ENCODE results near the gene SH3RF1.

SH3RF1 gene

GRCh38 chr4:169127314-169127713 is 143.4 kb downstream of the SH3RF1 start:
- no peak for DNase-seq

- DNase-seq = no peak
Observed at GRCh38 chr4:169124661-169125060, 146.1 kb downstream of the SH3RF1 start.

- DNase-seq = no peak
Observed at GRCh38 chr4:169122422-169122821, 148.3 kb downstream of the SH3RF1 start.

- no peak for DNase-seq
Observed at GRCh38 chr4:169121861-169122382, 148.8 kb downstream of the SH3RF1 start.

GRCh38 chr4:169120624-169121023 is 150.1 kb downstream of the SH3RF1 start:
- DNase-seq = no peak

- no peak for DNase-seq
Observed at GRCh38 chr4:169119536-169119935, 151.2 kb downstream of the SH3RF1 start.

GRCh38 chr4:169117591-169118081 is 153.1 kb downstream of the SH3RF1 start:
- no peak for DNase-seq

GRCh38 chr4:169116270-169116901 is 154.4 kb downstream of the SH3RF1 start:
- DNase-seq = no peak

GRCh38 chr4:169115897-169116254 is 154.9 kb downstream of the SH3RF1 start:
- no peak for DNase-seq

GRCh38 chr4:169115144-169115896 is 155.4 kb downstream of the SH3RF1 start:
- DNase-seq = no peak

GRCh38 chr4:169114341-169114974 is 156.3 kb downstream of the SH3RF1 start:
- DNase-seq = no peak

- DNase-seq = no peak
Observed at GRCh38 chr4:169110633-169111032, 160.1 kb downstream of the SH3RF1 start.

GRCh38 chr4:169109035-169109675 is 161.6 kb downstream of the SH3RF1 start:
- no peak for DNase-seq

GRCh38 chr4:169108303-169108702 is 162.5 kb downstream of the SH3RF1 start:
- no peak for DNase-seq

- DNase-seq = no peak
Observed at GRCh38 chr4:169107528-169107927, 163.2 kb downstream of the SH3RF1 start.

GRCh38 chr4:169106696-169107229 is 164.0 kb downstream of the SH3RF1 start:
- DNase-seq = no peak

GRCh38 chr4:169105620-169106019 is 165.1 kb downstream of the SH3RF1 start:
- DNase-seq = no peak

- DNase-seq = no peak
Observed at GRCh38 chr4:169103966-169104412, 166.8 kb downstream of the SH3RF1 start.

- no peak for DNase-seq
Observed at GRCh38 chr4:169102026-169102425, 168.7 kb downstream of the SH3RF1 start.

- no peak for DNase-seq
Observed at GRCh38 chr4:169100670-169101101, 170.1 kb downstream of the SH3RF1 start.

- no peak for DNase-seq
Observed at GRCh38 chr4:169099771-169100180, 171.0 kb downstream of the SH3RF1 start.

GRCh38 chr4:169098969-169099690 is 171.6 kb downstream of the SH3RF1 start:
- no peak for DNase-seq

Data from activated gamma-delta T cell treated with Interleukin-2 at 50 U/mL for 16 hours (primary cell).